GM18907 (cell line): Measurements from ENCODE around the gene PXT1.
"Not testable (repeated sequence)": the region's sequence is repeated elsewhere in the genome, so short reads cannot be mapped to it uniquely, and the experiment has no call there.

Experiments
- ATAC-seq: cut with Tn5 transposase; IDR thresholded peaks from one replicate; pipeline ENCODE4 v1.9.1; 2021; ENCODE audit warnings: mild to moderate bottlenecking, moderate library complexity; ENCODE audit not compliant: unreplicated experiment

The PXT1 gene

GRCh38 chr6:36444470-36444869, 1.8 kb upstream of the PXT1 start:
- ATAC-seq = no peak

- ATAC-seq = no peak
Observed at GRCh38 chr6:36443471-36444428, 1.1 kb upstream of the PXT1 start.

GRCh38 chr6:36442103-36442670, 467 bp downstream of the PXT1 start:
- no peak for ATAC-seq

- ATAC-seq = peak; percentile 65
Observed at GRCh38 chr6:36441307-36441894, 1.3 kb downstream of the PXT1 start.

GRCh38 chr6:36436466-36436865, 6.2 kb downstream of the PXT1 start:
- ATAC-seq = no peak

- ATAC-seq = no peak
Observed at GRCh38 chr6:36432151-36432671, 10.4 kb downstream of the PXT1 start.

- no peak for ATAC-seq
Observed at GRCh38 chr6:36431197-36431596, 11.5 kb downstream of the PXT1 start.

- ATAC-seq = no peak
Observed at GRCh38 chr6:36430351-36430750, 12.3 kb downstream of the PXT1 start.

- ATAC-seq = no peak
Observed at GRCh38 chr6:36428911-36429310, 13.7 kb downstream of the PXT1 start.

GRCh38 chr6:36426622-36427021, 16.0 kb downstream of the PXT1 start:
- no peak for ATAC-seq

GRCh38 chr6:36423101-36423824, 19.4 kb downstream of the PXT1 start:
- peak; percentile 87 for ATAC-seq

- peak; percentile 10 for ATAC-seq
Observed at GRCh38 chr6:36422714-36423100, 19.9 kb downstream of the PXT1 start.

GRCh38 chr6:36419310-36419709, 23.3 kb downstream of the PXT1 start:
- no peak for ATAC-seq

GRCh38 chr6:36418558-36418957, 24.1 kb downstream of the PXT1 start:
- no peak for ATAC-seq

GRCh38 chr6:36414481-36414880, 28.2 kb downstream of the PXT1 start:
- no peak for ATAC-seq

GRCh38 chr6:36413489-36414480, 28.9 kb downstream of the PXT1 start:
- ATAC-seq = no peak

GRCh38 chr6:36409718-36410117, 32.9 kb downstream of the PXT1 start:
- not testable (repeated sequence) for ATAC-seq

GRCh38 chr6:36404164-36404563, 38.5 kb downstream of the PXT1 start:
- no peak for ATAC-seq

GRCh38 chr6:36402481-36402880, 40.2 kb downstream of the PXT1 start:
- ATAC-seq = no peak

GRCh38 chr6:36399970-36400369, 42.7 kb downstream of the PXT1 start:
- ATAC-seq = no peak
